ENCODE data around the gene UBR7. TPM values are rescaled to one million over a fixed set of nuclear protein-coding genes. Genes with fewer than 3 reads are reported as not detected.

Gene UBR7
- total RNA-seq, 1 experiment from 2014 or later, result 61.3 TPM

GRCh38 chr14:93276031-93276716 lies 69.1 kb downstream of the UBR7 start:
- DNase-seq, result no peak
- Histone ChIP-seq H3K9me2 (replicated peaks; ENCODE audit: low read length) (no peaks in the 10 kb centered on the region), H3K9me3 (ENCODE audit: low read length) (no peaks in the 10 kb centered on the region), H2AFZ (ENCODE audit: low read length) (no peak overlapping the region), H3K79me2 (ENCODE audit: low read length) (peaks cover 38% of the 10 kb centered on the region), H3K27ac (ENCODE audit: low read length) (no peak overlapping the region), H3K4me2 (ENCODE audit: low read length) (no peak overlapping the region), H3F3A (ENCODE audit: low read length, unreplicated experiment) (no peaks in the 10 kb centered on the region), H3K36me3 (ENCODE audit: low read depth, low read length) (peaks cover 15% of the 10 kb centered on the region), H3K4me1 (ENCODE audit: insufficient read depth, low read length) (no peaks in the 10 kb centered on the region), H4K20me1 (ENCODE audit: low read length) (no peaks in the 10 kb centered on the region), H3K4me3 (ENCODE audit: low read length) (no peak overlapping the region), H3K9ac (ENCODE audit: low read length) (no peak overlapping the region), H3K27me3 (ENCODE audit: low read length) (no peaks in the 10 kb centered on the region)
- BruUV-seq (replicated peaks), result no TSS peak
- ATAC-seq, result no peak
- no peak for TF ChIP-seq EZH2 (IDR thresholded peaks at IDR 0.05; ENCODE audit: low read length, unreplicated experiment)
- TF ChIP-seq EZH2phosphoT487 (IDR thresholded peaks at IDR 0.05; ENCODE audit: borderline replicate concordance, low read length), result no peak
- TF ChIP-seq CTCF (conservative IDR thresholded peaks at IDR 0.05; ENCODE audit: low read depth, low read length), result no peak
- ChIA-PET POLR2A (ENCODE audit: unreplicated experiment) (no interaction called here), CTCF (no interaction called here)
- intact Hi-C loops (cut with micrococcal nuclease), result no loop called here

Other genes with a start within 250 kb of the UBR7 start
- 66.2 and 81.1 TPM in 2 replicates for gene ITPK1, start 91.3 kb upstream of the UBR7 start, total RNA-seq (2014; rRNA removed)
- 10.3 and 15.6 TPM in 2 replicates for gene MOAP1, start 22.4 kb upstream of the UBR7 start, total RNA-seq (2014; rRNA removed)
- gene LYSET, start 21.9 kb upstream of the UBR7 start, total RNA-seq (2014; rRNA removed), result 6.9 and 11.5 TPM in 2 replicates
- 33.5 and 45.4 TPM in 2 replicates for gene GON7, start 191 bp upstream of the UBR7 start, total RNA-seq (2014; rRNA removed)
- gene BTBD7, start 125.8 kb downstream of the UBR7 start, total RNA-seq (2014; rRNA removed), result 23.2 and 29.8 TPM in 2 replicates
- gene COX8C, start 139.9 kb downstream of the UBR7 start, total RNA-seq (2014; rRNA removed), result not detected in 2 replicates
- not detected in 2 replicates for gene UNC79, start 223.7 kb downstream of the UBR7 start, total RNA-seq (2014; rRNA removed)

Measured in PC-3 (cell line).